Bone marrow (tissue), 2 donors: ENCODE results near the gene FAM107B.
A peak's percentile ranks its signal among the peaks of the same experiment; 100 is the strongest.
"Not testable (repeated sequence)": the region's sequence is repeated elsewhere in the genome, so short reads cannot be mapped to it uniquely, and the experiment has no call there.

ENCODE experiments used
- DNase-seq, 2 donors: peaks; one replicate each; lab custom pipeline; 2025; lab: John Stamatoyannopoulos, UW

The FAM107B gene

DNA sequence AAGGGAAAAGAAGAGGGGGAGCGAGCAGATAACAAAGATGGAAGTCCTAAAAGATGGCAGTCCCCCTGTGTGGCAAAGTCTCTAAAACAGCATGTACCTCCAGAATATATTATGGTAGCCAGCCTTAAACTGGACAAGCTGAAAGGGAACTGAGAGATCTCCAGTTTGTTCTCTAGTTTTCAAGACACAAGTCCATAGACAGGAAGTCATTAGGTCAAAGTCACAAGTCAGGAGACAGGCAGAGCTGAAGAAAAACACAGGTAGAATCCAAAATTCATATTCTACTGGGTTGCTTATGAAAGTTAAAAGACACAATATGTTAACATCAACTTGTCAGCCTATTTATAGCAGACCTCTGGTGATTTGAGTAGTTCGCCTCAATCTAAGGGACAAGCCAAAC lies 38.7 kb downstream of the FAM107B start:
- no peak for DNase-seq

DNA sequence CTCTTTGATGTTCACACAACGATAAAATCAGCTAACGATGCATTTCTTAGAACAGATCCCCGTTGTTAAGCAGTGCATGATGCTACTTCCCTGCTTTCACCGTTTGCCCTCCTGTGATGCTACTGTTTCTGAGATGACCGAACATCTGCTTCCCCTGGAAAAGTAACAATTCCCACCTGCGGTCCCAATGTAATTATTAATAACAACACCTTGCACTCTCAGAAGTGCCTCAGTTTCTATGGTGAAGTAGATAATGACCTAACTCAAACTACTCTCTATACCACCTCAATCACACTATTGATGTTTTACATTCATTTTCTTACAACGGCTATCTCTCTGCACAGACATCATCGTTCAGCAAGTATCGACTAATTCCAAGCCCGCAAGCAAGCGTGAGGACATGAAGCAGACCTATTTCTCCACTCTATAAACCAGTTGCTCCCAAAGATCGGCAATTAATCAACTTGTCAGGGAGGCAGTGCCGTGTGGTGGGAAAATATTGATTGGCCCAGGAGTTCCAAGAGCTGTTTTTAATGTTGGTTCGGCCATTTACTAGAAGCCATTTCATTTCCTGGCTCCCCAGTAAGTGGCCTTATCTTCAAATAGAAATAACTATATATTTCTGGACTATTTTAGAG lies 42.7 kb downstream of the FAM107B start:
- DNase-seq, result no peak

DNA sequence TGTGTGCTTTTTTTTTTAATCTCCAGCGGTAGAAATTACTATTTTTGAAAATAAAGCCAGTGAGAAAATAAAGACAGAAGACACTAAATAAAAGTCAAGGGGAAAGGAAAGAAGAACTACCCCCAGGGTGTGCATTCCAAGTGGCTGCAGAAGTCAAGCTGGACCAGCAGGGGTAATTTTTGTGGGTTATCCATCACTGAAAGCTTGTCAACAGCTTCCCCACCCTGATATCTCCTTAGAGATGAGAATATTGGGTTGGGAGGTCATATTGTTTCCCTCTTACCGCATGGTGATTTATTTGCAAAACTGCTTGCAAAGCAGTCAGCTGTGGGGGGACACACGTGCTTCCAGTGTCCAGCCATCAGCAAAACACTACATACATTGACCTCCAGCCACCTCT lies 46.4 kb downstream of the FAM107B start:
- no peak for DNase-seq

DNA sequence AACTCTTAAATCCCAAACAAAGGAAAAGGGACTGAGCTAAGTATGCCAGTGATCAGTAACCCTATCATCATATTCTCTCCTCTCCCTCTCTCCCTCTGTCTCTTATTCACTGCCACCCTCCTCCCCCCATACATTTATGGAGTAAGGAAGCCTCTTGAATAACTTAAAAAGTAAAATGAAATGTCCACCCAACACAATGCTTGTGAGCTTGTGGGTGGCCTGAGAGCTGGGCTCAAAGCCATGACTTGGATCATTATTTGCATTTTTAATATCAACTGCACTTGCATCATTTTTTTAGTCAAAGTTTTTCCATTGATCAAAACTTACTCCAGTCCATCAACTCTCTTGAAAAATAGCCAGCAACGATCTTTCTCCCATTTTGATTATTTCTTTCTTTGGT lies 46.8 kb downstream of the FAM107B start:
- DNase-seq, result no peak

DNA sequence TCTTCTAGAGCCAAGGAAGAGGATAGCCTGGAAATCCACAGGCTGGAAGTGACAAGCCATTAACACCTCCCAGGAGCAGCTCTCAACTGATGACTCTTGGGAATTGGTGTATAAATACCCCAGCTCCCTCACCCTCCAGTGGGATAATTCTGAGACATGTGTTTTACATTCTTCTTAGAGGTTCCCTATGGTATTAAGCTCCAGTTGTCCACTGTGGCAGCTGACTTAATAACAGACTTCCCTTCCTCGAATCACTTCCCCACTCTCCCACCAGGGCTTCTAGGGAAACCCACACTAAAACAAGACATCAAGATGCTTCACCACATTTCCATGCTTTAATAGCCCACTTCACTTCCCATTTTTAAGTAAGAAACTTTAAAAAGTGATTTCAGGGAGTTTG lies 47.2 kb downstream of the FAM107B start:
- peak in 1 of 2 donors; percentile 29 for DNase-seq

DNA sequence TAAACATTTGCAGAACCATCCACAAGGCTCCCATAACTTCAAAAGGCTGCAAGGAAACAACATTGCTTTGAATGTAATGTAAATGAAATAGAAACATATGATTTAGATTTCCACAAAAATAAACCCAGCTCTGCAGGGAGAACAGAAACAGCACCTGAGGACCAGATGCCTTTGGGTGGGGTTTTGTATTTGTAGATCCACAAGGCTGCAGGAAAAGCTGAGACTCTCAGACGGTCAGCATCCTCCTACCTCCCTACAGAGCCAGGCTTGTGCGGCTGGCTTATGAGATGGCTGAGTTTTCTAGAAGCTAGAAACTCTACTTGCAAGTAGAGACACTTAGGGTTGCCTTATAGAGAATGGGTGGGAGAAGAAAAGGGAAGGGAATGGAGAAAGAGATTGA lies 49.8 kb downstream of the FAM107B start:
- no peak for DNase-seq

DNA sequence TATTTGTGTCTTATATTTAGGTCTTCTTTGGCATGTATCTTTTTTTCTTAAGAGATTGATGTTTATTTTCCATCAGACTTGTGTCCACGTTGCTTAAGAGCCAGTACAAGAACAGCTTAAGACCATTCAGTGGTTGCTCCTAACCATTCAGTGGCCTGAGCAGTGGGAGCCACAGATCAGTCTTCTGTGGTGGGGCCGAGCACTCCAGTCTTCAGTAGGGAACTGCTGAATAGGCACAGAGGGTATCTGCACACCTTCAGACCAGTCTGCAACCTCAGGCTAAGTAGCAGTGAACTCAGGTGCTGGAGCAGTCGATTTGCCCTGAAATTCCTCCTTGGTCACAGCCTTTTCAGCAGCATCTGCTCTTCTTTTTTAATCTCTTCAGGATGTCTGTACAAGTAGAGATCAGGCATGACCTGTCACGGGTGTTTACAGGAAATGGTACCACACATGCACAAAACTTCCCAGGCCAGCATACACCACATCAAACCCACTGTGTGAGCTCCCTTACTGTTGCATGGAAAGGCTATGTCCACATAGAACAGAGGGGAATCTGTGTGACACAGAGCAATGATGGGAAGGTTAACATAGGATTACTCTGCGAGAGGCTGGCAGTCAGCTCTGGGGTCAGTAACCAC lies 51.5 kb downstream of the FAM107B start:
- DNase-seq, result no peak

DNA sequence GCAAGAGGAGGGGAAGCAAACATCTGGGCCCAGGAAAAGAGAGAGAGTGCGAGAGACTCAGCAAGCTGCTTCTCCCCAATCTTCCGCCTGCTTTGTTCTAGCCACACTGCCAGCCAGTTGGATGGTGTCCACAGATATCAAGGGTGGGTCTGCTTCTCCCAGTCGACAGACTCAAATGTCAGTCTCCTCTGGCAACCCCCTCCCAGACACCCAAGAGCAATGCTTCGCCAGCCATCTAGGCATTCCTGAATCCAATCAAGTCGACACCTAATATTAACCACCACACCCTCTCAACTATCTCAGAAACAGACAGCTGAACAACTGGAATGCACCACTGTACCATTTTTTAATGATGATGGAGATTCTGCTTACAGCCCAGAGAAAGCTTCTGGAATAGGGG lies 57.1 kb downstream of the FAM107B start:
- no peak for DNase-seq

DNA sequence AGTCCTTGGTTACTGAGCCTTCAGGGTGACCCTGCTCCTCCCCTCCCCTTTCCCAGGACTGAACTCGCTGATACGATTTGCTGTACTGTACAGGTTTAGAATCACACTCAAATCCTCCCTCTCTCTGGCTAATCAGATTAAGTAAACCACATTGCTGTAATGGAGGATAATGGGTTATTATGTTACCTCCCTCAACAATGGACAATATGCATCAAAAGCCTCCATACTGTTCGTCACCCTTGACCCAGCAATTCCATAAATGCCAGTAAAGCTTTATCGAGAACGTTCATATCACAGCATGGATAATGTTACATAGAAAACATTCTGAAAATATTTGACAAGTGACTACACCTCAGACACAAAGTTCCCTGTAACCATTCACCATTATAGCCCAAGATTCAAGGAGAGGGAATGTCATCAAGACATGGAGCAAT lies 61.7 kb downstream of the FAM107B start:
- no peak for DNase-seq

DNA sequence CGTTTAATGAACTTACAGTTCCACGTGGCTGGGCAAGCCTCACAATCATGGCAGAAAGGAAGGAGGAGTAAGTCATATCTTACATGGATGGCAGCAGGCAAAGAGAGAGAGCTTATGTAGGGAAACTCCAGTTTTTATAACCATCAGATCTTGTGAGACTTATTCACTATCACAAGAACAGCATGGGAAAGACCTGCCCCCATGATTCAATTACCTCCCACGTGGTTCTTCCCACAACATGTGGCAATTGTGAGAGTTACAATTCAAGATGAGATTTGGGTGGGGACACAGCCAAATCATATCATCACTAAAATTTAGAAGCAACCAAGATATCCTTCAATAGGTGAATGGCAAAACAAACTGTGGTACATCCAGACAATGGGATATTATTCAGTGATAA lies 65.4 kb downstream of the FAM107B start:
- not testable (repeated sequence) for DNase-seq

DNA sequence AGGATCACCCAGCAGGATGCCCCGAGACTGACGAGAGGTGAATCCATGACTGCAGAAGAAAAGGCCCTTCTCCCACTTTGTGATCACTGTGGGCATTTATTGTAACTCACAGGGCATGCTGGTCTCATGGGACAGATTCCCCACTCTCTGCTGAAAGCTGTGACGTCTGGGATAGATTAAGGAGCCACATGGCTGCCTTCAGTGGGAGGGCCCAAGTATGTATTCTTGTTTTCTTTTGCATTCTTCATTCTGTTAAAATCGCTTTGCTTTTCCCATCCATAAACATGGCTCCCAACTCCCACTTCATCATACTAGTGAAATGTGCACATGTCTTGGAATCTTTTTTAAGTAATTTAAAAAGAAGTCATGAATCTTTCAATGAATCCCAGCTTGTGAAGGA lies 67.2 kb downstream of the FAM107B start:
- DNase-seq, result no peak

DNA sequence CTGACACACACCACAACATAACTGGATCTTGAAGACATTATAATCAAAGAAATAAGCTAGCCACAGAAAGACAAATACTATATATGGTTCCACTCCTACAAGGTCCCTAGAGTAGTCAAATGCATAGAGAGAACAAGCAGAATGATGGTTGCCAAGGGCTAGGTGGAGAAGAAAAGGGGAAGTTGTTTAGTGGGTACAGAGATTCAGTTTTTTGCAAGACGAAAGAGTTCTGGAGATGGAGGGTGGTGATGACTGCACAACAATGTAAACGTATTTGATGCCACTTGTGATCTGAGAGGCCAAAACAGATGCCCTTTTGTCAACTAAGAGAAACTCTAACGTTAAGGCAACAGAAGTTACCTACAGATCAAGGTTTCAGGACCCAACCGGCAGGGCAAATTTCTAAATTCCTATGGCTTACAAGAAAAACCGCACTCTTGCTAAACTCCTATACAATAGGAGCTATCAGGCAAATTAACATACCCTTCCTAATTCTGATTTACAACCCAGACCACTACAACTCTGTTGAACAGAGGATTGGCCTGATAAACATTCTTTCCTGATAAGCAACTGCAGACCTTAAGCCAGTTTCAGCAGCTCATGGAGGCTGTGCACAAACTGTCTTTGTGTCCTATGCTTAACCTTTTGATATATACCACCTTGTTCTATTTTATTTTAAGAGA lies 69.0 kb downstream of the FAM107B start:
- peak in 1 of 2 donors; percentile 75 for DNase-seq

DNA sequence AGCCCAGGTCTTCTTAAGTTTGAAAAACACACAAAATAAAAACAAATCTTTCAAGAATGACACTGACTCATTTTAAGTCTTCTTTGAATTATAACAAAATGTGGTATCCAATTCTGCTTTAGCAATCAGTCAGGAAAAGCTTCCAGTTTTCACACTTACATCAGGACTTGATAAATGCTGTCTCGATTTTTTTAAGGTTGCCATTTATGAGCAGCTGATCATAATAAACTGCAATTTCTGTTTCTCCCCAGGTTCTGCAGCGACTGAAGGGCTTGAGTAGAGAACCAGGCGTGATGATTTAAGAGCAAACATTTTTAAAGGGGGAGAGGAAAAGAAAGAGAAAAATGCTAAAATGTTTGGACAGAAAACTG lies 71.1 kb downstream of the FAM107B start:
- no peak for DNase-seq

DNA sequence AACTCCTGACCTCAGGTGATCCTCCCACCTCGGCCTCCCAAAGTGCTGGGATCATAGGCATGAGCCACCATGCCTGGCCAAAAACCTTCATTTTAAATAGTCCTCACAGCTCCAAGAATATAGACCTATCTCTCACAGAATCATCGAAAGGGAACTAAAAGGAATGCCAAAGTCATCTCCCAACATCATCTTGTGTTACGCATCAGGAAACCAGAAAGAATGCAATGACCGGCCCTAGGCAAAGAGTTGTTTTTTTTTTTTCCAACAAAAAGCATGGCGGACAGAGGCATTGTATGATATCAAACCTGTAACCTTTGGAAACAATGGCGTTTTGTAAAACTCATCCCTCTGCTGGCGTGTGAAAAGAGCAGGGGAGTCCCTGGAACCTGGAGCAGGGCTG lies 73.2 kb downstream of the FAM107B start:
- DNase-seq, result no peak

DNA sequence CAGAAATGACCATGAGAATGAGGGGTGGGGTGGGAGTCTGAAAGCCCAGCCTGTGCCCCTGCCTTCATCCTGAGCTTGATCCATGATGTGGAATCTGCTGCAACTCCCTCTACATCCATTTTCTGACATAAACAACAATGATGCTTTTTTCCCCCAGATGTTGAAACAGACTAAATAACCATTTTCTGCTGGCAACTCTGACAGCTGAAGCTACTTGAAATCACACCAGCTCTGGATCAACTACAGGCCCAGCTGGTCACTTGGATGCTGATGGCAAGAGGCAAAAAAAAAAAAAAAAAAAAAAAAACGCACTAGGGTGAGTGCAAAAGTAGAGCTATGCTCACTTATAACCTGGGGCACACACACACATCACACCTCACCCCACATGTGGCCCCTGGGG lies 74.2 kb downstream of the FAM107B start:
- DNase-seq, result no peak

DNA sequence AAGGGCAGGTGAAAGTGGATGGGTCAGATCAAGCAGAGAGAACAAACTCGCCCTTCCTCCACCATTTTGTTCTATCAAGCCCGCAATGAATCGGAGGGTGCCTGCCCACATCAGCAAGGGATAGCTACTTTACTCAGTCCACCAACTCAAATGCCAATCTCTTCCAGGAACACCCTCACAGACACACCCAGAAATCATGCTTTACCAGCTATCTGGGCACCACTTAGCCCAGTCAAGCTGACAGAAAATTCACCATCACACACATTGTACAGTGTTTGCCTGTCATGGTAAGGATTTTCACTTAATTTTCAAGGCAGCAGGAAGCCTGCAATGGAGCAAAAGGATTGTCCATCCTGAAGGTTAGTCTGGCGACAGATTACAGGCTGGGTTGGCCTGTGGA lies 75.2 kb downstream of the FAM107B start:
- DNase-seq, result no peak

DNA sequence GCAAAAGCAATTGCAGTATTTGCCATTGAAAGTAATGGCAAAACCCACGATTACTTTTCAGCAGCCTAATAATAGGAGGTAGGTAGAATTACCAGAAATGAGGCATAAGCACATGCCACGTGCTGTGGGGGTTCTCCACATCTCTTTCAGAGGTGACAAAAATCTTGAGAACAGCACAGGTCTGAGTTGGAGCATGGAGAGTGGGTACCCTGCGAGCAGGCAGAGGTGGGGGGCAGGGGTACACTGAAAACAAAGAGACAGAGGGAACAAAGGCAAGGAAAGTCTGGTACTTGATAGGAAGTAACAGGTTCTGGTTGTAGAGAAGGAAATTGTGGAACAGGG lies 75.9 kb downstream of the FAM107B start:
- no peak for DNase-seq

DNA sequence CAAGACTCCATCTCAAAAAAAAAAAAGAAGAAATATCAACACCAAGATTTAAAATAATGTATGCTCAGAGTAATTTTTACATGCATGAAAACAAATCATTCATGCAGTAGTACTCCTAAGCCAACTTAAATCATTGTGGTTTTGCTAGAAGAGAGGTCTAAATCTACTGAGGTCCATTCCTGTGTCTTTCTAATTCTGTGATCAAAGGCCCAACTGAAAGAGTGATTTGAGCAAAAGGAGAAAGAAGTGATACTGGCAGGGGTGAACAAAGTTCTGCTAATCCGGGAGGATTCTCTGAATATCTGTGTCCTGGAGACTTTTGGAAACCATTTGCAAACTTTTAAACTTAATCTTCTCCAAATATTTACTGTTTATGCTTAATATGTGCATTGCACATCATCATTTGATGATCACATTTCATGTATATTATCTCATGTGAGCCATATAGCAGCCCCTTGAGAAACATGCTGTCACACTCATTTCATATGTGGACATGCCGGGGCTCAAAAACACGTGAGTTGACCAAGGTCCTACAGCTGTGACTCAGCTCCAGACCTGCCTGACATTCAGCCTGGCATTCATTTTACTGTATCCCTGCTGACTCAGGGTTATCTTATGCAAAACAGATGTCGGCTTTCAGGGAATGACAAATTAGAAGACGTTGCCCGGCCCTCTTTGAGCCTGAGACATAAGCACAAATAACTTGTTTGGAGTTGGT lies 76.4 kb downstream of the FAM107B start:
- DNase-seq, result no peak

DNA sequence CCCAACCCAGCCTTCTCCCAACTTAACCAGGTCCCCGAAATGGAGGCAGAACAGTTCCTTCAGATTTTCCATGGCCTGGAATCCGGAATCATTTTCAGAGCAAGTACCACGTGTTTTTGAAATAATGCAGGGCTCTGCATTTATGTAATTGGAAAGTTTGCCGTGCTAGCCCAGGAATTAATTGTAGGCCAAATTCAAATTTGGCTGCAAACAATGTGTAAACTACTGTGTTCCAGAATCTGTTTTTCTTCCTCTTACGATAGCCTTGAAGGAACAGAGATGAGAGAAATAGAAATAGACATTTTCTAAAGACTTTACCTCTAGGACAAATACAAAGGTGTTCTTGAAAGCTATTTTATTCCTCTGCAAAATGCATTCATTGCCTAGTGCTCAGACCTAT lies 77.4 kb downstream of the FAM107B start:
- no peak for DNase-seq

DNA sequence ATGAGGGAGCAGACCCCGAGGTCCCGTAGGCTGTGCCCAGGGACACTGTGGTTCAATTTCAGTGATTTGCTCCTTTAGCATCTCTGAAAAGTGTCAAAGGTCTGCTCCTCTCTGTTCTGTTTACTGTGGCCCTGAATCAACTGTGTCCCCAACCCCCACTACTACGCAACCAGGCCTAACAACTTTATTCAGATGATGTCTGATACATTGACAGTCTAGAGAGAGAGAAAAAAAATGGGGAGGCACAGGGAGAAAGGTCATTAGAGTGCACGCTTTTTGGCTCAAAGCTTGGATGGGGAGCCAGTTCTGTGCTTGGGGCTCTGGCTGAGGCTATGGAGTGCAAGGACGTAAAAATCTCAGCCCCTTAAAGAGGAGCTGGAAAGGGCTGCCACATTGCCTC lies 77.9 kb downstream of the FAM107B start:
- DNase-seq, result no peak

DNA sequence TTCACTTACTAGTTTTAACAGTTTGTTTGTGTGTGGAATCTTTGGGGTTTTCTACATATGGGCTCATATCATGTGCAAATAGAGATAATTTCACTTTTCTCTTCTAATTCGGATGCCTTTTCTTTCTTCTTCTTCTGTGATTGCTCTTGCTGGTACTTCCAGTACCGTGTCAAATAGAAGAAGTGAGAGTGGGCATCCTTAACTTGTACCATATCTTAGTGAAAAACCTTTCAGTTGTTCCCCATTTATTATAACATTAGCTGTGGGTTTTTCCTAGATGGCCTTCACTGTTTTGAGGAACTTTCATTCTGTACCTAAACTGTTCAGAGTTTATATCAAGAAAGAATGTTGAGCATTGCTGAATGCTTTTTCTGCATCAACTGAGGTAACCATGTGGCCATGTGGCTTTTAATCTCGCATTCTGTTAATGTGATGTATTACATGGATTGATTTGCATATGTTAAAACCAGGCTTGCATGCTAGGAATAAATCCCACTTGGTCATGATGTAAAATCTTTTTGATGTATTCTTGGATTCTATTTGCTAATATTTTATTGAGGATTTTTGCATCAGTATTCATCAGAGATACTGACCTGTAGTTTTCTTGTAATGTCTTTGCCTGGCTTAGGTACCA lies 78.7 kb downstream of the FAM107B start:
- peak in 1 of 2 donors; percentile 1 for DNase-seq

DNA sequence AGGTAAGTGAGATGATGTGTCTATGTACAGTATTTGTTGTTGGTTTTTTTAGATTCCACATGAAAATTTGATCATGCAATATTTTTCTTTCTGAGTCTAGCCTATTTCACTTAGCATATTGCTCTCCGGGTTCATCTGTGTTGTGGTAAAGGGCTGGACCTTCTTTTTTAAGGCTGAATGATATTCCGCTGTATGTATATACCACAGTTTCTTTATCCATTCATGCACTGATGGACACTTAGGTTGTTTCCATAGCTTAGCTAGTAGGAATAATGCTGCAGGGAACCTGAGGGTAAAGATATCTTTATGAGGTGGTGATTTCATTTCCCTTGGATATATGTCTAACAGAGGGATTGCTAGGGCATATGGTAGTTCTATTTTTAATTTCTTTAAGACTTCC lies 80.8 kb downstream of the FAM107B start:
- DNase-seq, result no peak
